ENCODE results near the gene GBA2. TPM values are rescaled to one million over a fixed set of nuclear protein-coding genes. Genes with fewer than 3 reads are reported as not detected.
A peak's percentile ranks its signal among the peaks of the same experiment; 100 is the strongest.

GBA2 gene
- total and polyA plus RNA-seq, 9 donors: 27.8 to 73.2 (median 44.5) TPM

DNA sequence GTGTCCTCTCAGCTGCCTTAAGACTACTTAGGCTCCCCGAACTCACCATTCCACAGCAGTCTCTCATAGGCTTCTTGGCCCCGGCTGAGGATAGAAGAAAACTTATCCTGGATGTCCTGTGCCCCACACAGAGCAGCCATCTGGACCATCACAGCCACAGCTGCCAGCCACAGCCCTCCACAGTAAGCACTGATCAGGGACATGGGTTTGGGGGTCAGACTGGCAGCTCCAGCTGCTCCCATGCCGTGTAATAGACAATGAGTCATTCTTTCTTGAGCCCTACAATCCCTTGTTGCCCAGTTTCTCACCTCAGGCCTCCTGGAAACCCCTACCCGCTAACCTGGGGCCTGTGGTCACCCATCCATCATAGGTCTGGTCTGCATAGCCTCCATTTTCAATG lies 10.8 kb downstream of the GBA2 start:
- intact Hi-C loops (cut with DNase I): loop anchor here in 1 of 4 donors (5.0 kb wide), 1 partner anchor 74 kb away; the partner anchor contains the start of gene SPAG8
- Histone ChIP-seq H3K4me3 (no peak overlapping the region), H3K4me1 (ENCODE audit: insufficient read depth) (no peaks in the 10 kb centered on the region), H3K36me3 (no peaks in the 10 kb centered on the region), H3K9me3 (no peaks in the 10 kb centered on the region), H3K27me3 (no peaks in the 10 kb centered on the region), H3K27ac (no peak overlapping the region)
- no peak for DNase-seq
- TF ChIP-seq EP300 (IDR thresholded peaks at IDR 0.05) (no peak), POLR2A (IDR thresholded peaks at IDR 0.05) (no peak), CTCF (IDR thresholded peaks at IDR 0.05) (no peak)
- WGBS, 3 donors: 69 to 71% (median 70%) methylated on average over 4 of the region's 4 CpGs

- Histone ChIP-seq H3K36me3 (no peaks in the 10 kb centered on the region), H3K27me3 (no peaks in the 10 kb centered on the region), H3K4me3 (no peak overlapping the region), H3K4me1 (ENCODE audit: insufficient read depth) (no peaks in the 10 kb centered on the region), H3K27ac (no peak overlapping the region), H3K9me3 (no peaks in the 10 kb centered on the region)
- DNase-seq: no peak
- no peak for TF ChIP-seq EP300 (IDR thresholded peaks at IDR 0.05)
- no peak for TF ChIP-seq CTCF (IDR thresholded peaks at IDR 0.05)
- no peak for TF ChIP-seq POLR2A (IDR thresholded peaks at IDR 0.05)
- 51 to 61% (median 54%) methylated on average over 7 of the region's 7 CpGs for WGBS, 3 donors
- intact Hi-C loops (cut with DNase I): loop anchor here in 1 of 4 donors (5.0 kb wide), 1 partner anchor 75 kb away; the partner anchor contains the start of gene SPAG8
Measured at GRCh38 chr9:35737143-35737542, 11.9 kb downstream of the GBA2 start.

- H3K27me3 ChIP-seq: no peaks in the 10 kb centered on the region
- H3K27ac ChIP-seq: no peak overlapping the region
- no peaks in the 10 kb centered on the region for H3K9me3 ChIP-seq
- WGBS, 3 donors: 39 to 56% (median 48%) methylated on average over 5 of the region's 5 CpGs
- H3K36me3 ChIP-seq: no peaks in the 10 kb centered on the region
- no peak for TF ChIP-seq POLR2A (IDR thresholded peaks at IDR 0.05)
- TF ChIP-seq CTCF (IDR thresholded peaks at IDR 0.05): peak in 2 of 3 donors; percentile 39 to 50
- TF ChIP-seq EP300 (IDR thresholded peaks at IDR 0.05): no peak
- peak in 1 of 5 donors; percentile 59 for DNase-seq
- H3K4me3 ChIP-seq: no peak overlapping the region
- intact Hi-C loops (cut with DNase I): loop anchor here in 1 of 4 donors (5.0 kb wide), 1 partner anchor 76 kb away; the partner anchor contains the start of gene SPAG8
- peaks cover under 1% of the 10 kb centered on the region for H3K4me1 ChIP-seq (ENCODE audit: insufficient read depth)
Measured at GRCh38 chr9:35736201-35736633, 12.8 kb downstream of the GBA2 start.

DNA sequence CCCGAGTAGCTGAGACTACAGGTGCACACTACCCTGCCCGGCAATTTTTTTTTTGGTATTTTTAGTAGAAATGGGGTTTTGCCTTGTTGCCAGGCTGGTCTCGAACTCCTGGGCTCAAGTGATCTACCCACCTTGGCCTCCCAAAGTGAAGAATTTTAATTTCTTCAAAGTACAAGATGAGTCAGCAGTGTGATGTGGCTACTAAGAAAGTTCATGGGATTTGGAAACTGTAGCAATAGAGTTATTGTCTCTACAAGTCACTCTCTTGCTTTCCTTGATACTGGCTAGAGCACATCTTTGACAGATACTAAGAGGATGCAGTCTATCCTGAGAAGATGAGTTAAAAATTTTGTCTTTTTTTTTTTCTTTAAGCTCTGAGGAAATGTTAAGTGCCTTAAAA lies 14.9 kb downstream of the GBA2 start:
- intact Hi-C loops (cut with DNase I): loop anchor here in 1 of 4 donors (5.0 kb wide), 1 partner anchor 72 kb away; no protein-coding TSS in a partner anchor
- no peaks in the 10 kb centered on the region for H3K36me3 ChIP-seq

GRCh38 chr9:35732800-35733541 lies 16.1 kb downstream of the GBA2 start:
- no peak for DNase-seq
- peak overlapping the region; percentile 92 for H3K4me3 ChIP-seq
- H3K36me3 ChIP-seq: no peaks in the 10 kb centered on the region
- WGBS, 3 donors: 1 to 2% (median 1%) methylated on average over 14 of the region's 14 CpGs
- H3K9me3 ChIP-seq: no peaks in the 10 kb centered on the region
- intact Hi-C loops (cut with DNase I): loop anchor here in 1 of 4 donors (5.0 kb wide), 1 partner anchor 71 kb away; no protein-coding TSS in a partner anchor
- TF ChIP-seq CTCF (IDR thresholded peaks at IDR 0.05): no peak
- TF ChIP-seq POLR2A (IDR thresholded peaks at IDR 0.05): no peak
- no peak for TF ChIP-seq EP300 (IDR thresholded peaks at IDR 0.05)
- H3K4me1 ChIP-seq (ENCODE audit: insufficient read depth): peaks cover 26% of the 10 kb centered on the region
- no peaks in the 10 kb centered on the region for H3K27me3 ChIP-seq
- peak overlapping the region; percentile 92 to 96 for H3K27ac ChIP-seq

More for the DNA sequence above, 14.9 kb downstream of the GBA2 start:
- Histone ChIP-seq H3K27me3 (no peaks in the 10 kb centered on the region), H3K4me3 (no peak overlapping the region), H3K4me1 (ENCODE audit: insufficient read depth) (peaks cover 19% of the 10 kb centered on the region), H3K27ac (no peak overlapping the region), H3K9me3 (no peaks in the 10 kb centered on the region)
- no peak for TF ChIP-seq POLR2A (IDR thresholded peaks at IDR 0.05)
- no peak for TF ChIP-seq EP300 (IDR thresholded peaks at IDR 0.05)
- no peak for DNase-seq
- WGBS, 3 donors: 82 to 93% (median 86%) methylated on average over 3 of the region's 3 CpGs
